HG03025 (cell line): ENCODE data around the gene RHBDF1.

ENCODE experiments used
- ATAC-seq: cut with Tn5 transposase; IDR thresholded peaks from one replicate; pipeline ENCODE4 v1.9.1; 2021; ENCODE audit warnings: mild to moderate bottlenecking, moderate library complexity; ENCODE audit not compliant: unreplicated experiment, low FRiP score

The RHBDF1 gene

GRCh38 chr16:72561-73548 lies at the start of gene RHBDF1:
RHBDF1 (minus strand) TSS chr16:72631; CDS start chr16:65015, 7,616 bp downstream.
- ATAC-seq: no peak

- ATAC-seq: no peak
These were observed 48.3 kb upstream of the RHBDF1 start for GRCh38 chr16:120756-121155.

- no peak for ATAC-seq
These were observed 47.5 kb upstream of the RHBDF1 start for GRCh38 chr16:119835-120491.

GRCh38 chr16:119295-119694 lies 46.9 kb upstream of the RHBDF1 start:
- ATAC-seq: no peak

- no peak for ATAC-seq
These were observed 46.4 kb upstream of the RHBDF1 start for GRCh38 chr16:118857-119256.

GRCh38 chr16:117379-118365 lies 45.2 kb upstream of the RHBDF1 start:
- no peak for ATAC-seq

GRCh38 chr16:116015-116414 lies 43.6 kb upstream of the RHBDF1 start:
- ATAC-seq: no peak

- no peak for ATAC-seq
These were observed 41.9 kb upstream of the RHBDF1 start for GRCh38 chr16:114327-114726.

- no peak for ATAC-seq
These were observed 39.9 kb upstream of the RHBDF1 start for GRCh38 chr16:112153-112840.

GRCh38 chr16:106623-107324 lies 34.3 kb upstream of the RHBDF1 start:
- ATAC-seq: no peak

- ATAC-seq: no peak
These were observed 33.1 kb upstream of the RHBDF1 start for GRCh38 chr16:105521-105920.

GRCh38 chr16:104928-105327 lies 32.5 kb upstream of the RHBDF1 start:
- ATAC-seq: no peak

GRCh38 chr16:104355-104754 lies 31.9 kb upstream of the RHBDF1 start:
- ATAC-seq: no peak

- no peak for ATAC-seq
These were observed 29.8 kb upstream of the RHBDF1 start for GRCh38 chr16:102060-102855.

GRCh38 chr16:101586-101985 lies 29.2 kb upstream of the RHBDF1 start:
- ATAC-seq: no peak

- no peak for ATAC-seq
These were observed 28.6 kb upstream of the RHBDF1 start for GRCh38 chr16:100989-101388.

- ATAC-seq: no peak
These were observed 25.4 kb upstream of the RHBDF1 start for GRCh38 chr16:97822-98221.

- no peak for ATAC-seq
These were observed 24.5 kb upstream of the RHBDF1 start for GRCh38 chr16:96935-97381.

- ATAC-seq: no peak
These were observed 22.5 kb upstream of the RHBDF1 start for GRCh38 chr16:94918-95265.
